ENCODE measurements around the gene KLF8.

KLF8 gene

DNA sequence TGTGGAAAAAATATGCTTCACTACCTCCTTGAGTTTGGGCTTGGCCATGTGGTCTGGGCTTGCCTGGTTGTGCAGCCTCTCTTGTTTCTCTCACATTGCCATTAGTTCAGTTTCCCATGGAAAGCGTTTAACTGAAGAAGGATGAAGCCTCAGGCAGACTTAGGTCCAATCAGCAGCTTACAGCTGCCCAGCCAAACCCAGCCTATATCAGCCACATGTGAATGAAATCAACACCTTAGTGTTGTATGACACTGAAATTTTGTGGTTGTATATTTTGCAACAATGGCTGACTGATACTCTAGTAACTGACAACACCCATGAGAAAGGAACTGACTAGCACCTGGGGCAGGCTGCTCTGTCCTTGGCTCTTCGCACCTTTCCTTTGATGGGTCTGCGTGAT, 81.2 kb downstream of the KLF8 start:
- DNase-seq = no peak

DNA sequence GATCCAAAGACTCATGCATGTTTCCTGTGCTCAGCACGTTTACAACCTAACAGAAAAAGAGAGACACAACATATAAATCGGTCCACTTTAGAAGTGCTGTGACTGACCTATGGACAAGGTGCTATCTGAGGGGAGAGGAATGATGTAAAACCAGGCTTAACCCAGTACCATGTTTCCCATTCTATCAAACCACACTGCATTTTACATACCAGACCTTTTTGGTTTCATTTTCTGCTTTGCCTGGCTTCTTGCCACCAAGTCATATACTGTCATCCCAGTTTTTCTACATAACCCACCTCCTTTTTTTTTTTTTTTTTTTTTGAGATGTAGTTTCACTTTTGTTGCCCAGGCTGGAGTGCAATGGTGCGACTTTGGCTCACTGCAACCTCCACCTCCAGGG, 82.2 kb downstream of the KLF8 start:
- DNase-seq = no peak

DNA sequence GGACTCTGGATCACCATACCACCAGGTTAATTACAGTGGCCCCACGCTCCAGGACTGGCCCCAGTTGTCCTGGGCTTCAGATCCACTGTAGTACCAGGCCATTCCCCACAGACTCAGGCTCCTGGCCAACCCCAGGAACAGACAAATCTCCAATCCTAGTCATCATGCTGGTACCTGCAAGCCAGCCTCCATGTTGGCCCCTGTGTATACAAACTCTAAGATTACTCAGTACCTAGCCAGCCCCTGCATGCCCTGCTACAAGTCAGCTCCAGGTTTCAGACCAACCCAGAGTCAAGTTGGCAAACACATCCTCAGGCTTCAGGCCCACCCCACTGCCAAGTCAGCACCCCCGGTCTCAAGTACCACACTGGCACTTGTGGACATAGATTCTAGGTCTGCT, 85.9 kb downstream of the KLF8 start:
- no peak for DNase-seq

DNA sequence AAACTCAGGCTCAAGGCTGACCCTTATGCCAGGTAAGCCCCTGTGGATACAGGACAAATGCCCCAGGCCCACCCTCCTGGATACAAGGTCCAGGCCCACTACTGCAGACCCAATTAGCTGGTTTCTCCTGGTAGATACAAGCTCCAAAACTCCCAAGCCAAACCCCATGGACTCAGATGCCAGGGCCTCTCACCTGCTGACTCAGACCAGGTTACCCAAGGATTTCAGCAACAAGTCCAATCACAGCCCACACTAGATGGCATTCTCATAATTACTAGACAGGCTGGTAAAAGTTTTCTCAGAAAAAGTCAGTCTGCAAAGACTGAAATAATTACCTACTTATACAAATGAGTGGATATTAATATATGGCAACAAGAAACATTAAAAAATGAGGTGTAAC, 87.0 kb downstream of the KLF8 start:
- DNase-seq = no peak

All from NCI-H1694 treated with DMSO at 0.1 percent for 48 hours (cell line).